Measurements from ENCODE around the gene LRRC3.
"Not testable (repeated sequence)": the region's sequence is repeated elsewhere in the genome, so short reads cannot be mapped to it uniquely, and the experiment has no call there.

The LRRC3 gene

DNA sequence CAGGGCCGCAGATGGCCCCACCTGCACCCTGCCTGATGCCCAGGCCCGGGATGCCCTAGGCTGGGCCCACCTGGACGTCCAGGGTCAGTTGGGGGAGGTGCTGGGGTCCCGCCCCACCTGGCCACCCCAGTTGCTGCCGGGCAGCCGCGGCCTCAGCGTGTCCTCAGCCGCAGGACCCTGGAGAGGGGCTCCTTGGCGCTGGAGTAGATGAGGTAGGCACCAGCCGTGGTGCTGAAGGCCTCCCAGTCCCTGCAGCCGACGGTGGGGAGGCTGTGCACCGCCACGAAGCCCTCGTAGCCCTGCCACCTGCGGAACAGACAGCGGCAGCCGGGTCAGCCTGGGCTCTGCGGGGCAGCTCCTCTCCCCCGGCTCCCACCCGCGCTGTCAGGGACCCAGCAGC lies 44.3 kb downstream of the LRRC3 start:
- no peak for DNase-seq

DNA sequence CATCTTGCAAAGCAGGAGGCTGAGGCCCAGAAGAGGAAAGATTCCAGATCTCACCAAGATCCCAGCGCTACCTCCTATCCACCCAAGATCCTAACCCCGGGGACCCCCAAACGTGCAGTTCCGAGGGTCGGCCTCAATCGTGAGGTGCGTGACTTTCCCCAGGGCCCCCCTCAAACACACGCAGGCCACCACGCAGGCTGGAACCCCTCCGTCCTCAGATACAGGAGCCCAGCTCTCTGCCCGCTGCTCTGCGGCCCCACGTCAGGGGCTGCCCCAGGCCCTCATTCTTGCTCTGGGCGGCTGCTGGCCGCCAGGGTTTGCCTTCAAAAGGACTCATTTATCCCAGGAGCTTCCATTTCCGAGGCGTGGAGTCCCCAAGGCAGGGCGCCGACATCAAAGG lies 44.8 kb downstream of the LRRC3 start:
- DNase-seq = no peak

DNA sequence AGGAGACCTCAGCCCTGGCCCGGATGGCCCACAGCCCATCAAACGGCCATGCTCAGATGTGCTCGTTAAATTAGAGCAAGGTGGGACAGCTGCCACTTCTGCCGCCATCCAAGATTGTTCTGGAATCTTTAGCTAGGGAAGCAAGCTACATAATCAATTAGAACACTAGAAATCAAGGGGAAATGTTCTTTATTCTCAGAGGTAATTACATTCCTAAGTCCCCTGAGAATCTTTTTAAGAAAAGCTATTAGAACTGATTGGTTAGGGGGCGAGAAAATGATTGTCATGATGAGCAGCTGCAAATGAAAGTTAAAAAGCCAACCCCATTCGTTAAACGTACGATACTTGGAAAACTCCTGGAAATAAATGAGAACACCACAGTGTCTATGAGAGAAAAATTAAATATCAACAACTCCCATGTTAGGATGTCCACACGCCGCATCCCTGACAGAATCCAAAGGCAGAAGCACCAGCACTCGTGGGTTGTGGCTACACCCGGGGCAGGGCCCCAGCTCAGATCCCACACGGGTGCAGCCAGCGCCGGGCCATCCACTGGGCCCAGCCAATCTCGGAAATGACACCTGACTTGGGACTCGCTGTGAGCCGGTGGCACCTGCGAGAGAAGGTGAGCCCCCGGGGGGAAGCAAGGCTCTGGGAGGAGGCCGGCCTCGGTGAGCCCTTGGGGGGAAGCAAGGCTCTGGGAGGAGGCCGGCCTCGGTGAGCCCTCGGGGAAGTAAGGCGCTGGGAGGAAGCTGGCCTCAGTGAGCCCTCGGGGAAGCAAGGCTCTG lies 47.1 kb downstream of the LRRC3 start:
- no peak for DNase-seq

DNA sequence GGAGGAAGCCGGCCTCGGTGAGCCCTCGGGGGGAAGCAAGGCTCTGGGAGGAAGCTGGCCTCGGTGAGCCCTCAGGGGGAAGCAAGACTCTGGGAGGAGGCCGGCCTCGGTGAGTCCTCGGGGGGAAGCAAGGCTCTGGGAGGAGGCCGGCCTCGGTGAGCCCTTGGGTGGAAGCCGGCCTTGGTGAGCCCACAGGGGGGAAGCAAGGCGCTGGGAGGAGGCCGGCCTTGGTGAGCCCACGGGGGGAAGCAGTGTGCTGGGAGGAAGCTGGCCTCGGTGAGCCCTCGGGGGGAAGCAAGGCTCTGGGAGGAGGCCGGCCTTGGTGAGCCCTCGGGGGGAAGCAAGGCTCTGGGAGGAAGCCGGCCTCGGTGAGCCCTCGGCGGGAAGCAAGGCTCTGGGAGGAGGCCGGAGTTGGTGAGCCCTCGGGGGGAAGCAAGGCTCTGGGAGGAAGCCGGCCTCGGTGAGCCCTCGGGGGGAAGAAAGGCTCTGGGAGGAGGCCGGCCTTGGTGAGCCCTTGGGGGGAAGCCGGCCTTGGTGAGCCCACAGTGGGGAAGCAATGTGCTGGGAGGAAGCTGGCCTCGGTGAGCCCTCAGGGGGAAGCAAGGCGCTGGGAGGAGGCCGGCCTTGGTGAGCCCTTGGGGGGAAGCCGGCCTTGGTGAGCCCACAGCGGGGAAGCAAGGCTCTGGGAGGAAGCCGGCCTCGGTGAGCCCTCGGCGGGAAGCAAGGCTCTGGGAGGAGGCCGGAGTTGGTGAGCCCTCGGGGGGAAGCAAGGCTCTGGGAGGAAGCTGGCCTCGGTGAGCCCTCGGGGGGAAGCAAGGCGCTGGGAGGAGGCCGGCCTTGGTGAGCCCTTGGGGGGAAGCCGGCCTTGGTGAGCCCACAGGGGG lies 47.9 kb downstream of the LRRC3 start:
- DNase-seq = not testable (repeated sequence)

DNA sequence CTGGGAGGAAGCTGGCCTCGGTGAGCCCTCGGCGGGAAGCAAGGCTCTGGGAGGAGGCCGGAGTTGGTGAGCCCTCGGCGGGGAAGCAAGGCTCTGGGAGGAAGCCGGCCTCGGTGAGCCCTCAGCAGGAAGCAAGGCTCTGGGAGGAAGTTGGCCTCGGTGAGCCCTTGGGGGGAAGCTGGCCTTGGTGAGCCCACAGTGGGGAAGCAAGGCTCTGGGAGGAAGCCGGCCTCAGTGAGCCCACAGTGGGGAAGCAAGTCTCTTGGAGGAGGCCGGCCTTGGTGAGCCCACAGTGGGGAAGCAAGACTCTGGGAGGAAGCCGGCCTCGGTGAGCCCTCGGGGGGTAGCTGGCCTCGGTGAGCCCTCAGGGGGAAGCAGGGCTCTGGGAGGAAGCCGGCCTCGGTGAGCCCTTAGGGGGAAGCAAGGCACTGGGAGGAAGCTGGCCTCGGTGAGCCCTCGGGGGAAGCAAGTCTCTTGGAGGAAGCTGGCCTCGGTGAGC lies 48.6 kb downstream of the LRRC3 start:
- no peak for DNase-seq

DNA sequence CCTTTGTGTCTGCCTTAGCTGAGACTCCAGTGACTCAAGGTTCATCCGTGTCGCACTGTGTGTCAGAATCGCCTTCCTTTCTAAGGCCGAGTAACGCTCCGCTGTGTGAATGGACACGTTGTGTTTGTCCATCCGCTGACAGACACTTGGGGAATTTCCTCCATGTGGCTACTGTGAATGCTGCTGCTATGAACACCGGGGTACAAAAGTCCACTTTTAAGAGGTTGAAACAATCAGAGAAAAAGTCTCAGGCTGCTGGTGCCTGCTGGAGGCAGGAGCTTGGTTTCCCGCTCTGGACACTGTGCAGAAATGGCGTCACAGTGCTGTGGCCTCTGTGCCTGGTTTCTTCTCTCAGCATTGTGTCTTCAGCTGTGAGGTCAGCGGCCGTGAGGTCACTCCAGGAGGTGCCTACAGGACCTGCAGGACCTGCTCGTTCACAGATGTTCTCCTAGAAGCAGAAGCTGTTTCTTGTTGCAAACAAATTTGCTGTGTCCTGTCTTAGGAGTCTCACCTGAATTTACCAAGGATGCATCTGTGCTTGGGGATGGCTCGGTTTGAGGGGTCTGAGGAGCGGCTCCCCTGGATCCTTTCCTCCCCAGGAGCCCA lies 50.5 kb downstream of the LRRC3 start:
- DNase-seq = no peak

DNA sequence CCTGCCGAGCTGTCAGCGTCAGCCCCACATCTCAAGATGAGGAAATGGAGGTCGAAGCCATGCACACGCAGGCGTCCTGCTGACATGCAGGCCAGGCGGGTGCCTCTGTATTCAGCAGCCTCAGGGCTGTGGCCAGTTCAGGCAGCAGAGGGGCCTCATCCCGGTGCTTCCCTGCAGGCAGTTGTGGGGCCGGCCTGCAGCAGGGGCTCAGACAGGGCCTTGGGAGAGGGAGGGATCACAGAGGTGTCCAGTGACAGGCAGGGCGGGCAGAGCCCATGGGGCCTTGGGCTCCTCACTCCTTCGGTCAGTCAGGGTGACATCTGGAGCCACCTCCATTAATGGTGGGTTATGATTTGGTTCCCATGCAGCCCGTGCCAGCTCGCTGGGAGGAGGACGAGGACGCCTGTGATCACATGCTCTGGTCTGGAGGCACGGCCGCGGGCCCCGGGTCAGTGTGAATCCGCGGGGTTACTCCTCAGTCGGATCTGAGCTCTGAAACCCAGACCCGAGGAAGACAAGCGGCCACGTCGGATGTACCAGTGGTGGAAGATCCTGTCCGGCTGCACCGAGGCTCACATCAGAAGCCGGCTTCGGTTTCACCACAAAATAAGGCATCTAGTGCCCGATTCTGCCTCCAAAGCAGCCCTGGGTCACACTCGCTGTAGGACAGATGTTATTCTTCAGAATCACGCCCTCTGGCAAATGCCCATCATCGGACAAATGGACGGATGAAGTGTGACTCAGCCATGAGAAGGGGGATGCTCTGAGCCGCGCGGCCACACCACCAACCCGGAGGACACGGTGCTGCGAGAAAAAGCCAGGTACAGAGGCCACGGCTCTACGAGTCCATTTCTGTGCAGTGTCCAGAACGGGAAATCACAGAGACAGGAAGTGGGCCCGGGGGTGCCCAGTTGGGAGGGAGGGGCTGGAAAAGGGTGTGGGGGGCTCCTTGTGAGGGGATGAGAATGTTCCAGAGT lies 51.3 kb downstream of the LRRC3 start:
- DNase-seq = no peak

DNA sequence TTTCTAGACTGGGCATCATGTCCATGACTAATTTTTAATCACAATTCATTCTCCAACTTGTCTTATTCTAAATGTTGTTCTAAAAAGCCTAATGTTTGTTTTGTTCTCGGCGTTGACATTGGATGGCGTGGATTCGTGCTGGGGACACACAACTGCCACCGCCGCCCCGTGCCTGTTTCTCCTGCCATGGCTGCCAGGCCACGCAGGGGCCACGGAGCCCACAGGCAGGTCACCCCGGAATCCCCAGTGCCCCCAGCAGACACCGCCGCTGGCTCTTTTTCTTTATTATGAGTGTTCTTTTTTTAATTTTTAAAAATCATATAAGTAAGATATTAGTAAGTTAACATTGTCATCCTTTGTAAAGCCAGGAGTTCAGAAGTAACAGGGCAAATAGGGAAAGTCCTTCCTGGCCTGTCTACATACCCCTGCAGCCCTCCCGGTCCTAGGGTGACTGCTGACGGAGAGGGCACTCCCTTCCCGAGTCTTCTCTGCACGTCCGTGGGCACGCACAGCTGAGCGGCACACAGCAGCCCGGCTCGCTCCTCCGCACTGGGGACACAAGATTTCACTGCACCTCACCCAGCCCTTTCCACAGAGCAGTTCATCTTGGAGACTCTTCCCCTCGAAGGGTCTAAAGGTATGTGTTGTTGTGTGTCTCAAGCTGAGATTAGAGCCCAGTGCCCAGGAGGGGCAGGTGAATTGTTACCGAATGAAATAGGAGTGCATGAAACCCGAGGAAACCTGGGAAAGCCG lies 52.5 kb downstream of the LRRC3 start:
- DNase-seq = no peak

DNA sequence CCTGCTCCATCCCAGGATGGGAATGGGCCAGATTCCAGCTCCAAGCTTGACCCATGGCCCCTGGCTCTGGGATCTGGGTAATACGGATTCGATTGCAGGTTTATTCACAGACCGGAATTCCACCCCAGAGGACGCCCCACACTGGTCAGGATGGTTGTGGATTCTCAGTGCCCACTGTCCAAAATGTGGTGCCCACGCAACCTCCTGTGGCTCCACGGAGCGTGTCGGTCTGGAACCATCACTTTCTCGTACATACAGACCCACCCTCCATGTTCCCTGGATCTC lies 53.1 kb downstream of the LRRC3 start:
- DNase-seq = no peak

DNA sequence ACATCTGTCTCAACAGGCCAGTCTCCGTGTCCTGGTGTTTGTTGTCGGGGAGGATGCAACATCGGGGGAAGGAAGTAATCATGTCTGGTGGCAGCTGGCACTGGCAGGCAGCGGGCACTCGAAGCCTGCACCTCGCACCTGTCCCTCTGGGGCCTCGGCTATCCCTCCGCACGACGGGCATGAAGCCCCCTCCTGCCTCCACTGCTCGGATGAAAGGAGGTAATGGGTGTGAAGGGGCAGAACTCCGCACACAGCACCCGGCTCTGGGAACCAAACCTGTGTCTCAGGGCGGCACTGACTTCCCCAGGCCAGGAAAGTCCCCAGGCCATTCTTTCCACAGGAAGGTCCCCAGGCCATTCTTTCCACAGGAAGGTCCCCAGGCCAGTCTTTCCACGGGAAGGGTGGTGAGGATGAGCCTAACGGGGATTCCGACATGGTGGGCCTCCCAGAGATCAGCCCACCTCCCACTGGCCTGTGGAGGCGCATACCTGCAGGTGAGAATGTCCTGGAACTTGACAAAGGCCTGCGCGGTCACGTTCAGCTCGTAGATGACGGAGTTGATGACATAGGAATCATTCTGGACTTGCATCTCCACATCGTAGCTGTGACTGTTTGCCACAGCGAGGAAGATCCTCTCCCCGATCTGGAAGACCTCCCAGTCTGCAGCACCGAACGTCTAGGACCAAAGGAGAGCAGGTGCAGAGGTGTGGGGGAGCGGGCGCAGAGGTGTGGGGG lies 53.6 kb downstream of the LRRC3 start:
- DNase-seq = no peak

DNA sequence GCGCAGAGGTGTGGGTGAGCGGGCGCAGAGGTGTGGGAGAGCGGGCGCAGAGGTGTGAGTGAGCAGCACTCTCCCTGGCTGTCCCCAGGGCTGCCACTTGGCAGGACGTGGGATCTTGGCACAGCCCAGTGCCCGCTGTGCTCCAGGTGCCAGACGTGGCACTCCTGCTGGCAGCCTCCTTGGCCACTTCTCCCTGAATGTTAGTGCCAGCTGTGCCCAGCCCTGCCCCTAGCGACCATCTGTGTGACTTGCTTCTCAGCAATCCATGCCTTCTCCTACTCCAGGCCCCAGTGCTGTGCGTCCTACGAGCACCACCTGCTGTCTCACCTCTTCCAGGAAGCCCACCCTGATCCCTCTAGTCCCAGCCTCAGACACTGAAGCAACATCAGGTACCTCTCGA lies 54.2 kb downstream of the LRRC3 start:
- DNase-seq = peak; percentile 96

DNA sequence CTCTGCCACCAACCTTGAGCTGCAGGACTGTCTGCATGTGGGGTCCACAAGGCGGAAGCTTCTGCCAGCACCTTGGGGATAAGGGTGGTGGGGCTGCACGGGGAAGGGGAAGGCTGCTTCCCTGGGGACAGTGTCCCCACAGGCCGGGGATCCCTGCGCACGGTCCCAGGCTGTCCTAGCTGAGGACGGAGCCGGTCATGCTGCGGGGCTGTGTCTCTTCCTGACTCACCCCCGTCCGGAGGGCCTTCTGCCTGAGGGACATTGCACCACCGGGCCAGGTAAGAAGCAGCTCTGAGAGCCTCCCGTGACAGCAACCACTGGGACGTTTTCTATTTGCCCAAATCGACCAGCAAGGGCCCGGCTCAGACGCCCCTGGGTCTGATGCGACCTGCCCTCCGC lies 54.8 kb downstream of the LRRC3 start:
- DNase-seq = no peak

DNA sequence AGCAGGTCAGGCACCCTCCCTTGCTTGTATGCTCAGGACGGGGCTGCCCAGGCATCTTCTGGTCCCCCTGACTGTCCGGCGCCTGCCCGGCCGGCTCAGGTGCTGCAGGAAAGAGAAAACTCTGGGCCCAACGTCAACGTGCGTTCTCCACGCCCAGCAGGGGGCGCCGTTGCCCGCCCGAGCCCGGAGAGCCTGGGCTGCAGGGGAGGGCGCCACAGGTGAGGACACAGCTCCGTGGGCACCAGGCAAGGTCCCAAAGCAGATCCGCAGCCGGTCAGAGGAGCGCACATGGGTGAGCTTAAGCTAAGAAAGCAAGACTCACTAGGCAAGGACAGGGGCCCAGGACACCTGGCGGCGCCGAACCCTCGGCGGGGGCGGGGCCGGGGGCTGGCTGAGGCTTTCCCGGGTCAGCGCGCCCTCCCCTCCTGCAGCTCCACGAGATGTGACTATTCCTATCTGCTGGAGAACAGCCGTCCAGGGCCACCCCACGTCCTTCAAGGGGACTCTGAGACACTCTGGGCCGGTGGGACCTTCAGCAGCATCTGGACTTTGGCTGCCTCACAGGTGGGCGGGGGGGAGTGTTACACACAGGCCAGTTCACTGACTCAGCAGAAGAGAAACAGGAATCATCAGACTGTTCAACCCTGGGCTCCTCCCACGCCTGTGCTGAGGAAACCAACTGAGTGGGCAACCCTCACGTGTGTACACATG lies 55.4 kb downstream of the LRRC3 start:
- DNase-seq = peak; percentile 18

DNA sequence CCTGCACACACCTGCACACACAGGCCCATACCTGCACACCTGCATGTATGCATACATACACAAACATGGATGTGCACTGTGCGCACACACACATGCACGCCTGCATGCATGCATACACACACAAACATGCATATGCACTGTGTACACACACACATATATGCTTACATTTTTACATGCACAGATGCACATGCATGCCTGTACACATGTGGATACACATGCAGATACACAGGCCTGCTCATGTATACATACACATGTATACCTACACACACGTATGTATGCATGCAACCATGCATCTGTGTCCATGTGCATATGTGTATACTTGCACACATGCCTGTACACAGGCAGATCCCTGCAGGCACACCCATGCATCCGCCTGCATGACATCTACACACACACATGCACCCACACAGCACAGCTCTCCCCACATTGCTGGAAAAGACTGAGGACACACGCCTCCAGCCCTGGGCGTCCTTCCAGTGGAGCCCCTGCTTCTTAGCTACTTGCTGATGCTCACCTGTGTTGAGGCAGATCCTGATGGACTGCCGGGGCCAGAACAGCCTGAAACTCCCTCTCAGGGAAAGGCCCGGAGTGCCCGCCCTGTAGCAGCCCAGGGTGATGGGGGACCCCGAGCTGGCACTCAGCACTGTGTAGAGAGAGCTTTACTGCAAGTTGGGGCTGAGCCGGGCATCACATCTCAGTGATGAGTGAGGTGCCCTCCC lies 56.1 kb downstream of the LRRC3 start:
- DNase-seq = no peak
